HEK293 (cell line): ENCODE measurements around the gene TMEM91.

Experiments used
- CTCF ChIP-seq: fragments of 450-650 bp; formaldehyde crosslinking; IDR thresholded peaks from 2 replicates; pipeline ENCODE4 v1.5.1; 2016; ENCODE audit warnings: missing biosample characterization, missing genetic modification characterization
- KLF10 ChIP-seq: fragments of 450-650 bp; IDR thresholded peaks from 2 replicates; pipeline ENCODE4 v1.5.1; 2018; ENCODE audit warnings: missing biosample characterization, mild to moderate bottlenecking, missing genetic modification characterization
- RBAK ChIP-seq: fragments of 450-650 bp; formaldehyde crosslinking; IDR thresholded peaks from 2 replicates; pipeline ENCODE4 v1.5.1; 2016; ENCODE audit warnings: missing biosample characterization, missing genetic modification characterization
- REPIN1 ChIP-seq: fragments of 450-650 bp; formaldehyde crosslinking; IDR thresholded peaks from 2 replicates; pipeline ENCODE4 v1.5.1; 2017; ENCODE audit warnings: missing biosample characterization, missing genetic modification characterization, low read depth
- REST ChIP-seq: fragments of 450-650 bp; formaldehyde crosslinking; IDR thresholded peaks from 2 replicates; pipeline ENCODE4 v1.5.1; 2016; ENCODE audit warnings: missing biosample characterization, missing genetic modification characterization
- SP2 ChIP-seq: fragments of 450-650 bp; formaldehyde crosslinking; IDR thresholded peaks from 2 replicates; pipeline ENCODE4 v1.5.1; 2016; ENCODE audit warnings: missing biosample characterization, missing genetic modification characterization
- SP3 ChIP-seq: fragments of 450-650 bp; formaldehyde crosslinking; IDR thresholded peaks from 2 replicates; pipeline ENCODE4 v1.5.1; 2016; ENCODE audit warnings: missing biosample characterization, missing genetic modification characterization
- ZNF157 ChIP-seq: fragments of 450-650 bp; formaldehyde crosslinking; IDR thresholded peaks from 2 replicates; pipeline ENCODE4 v1.5.1; 2016; ENCODE audit warnings: missing biosample characterization, missing genetic modification characterization
- ZNF280C ChIP-seq: fragments of 450-650 bp; formaldehyde crosslinking; IDR thresholded peaks from 2 replicates; pipeline ENCODE4 v1.5.1; 2016; ENCODE audit warnings: missing biosample characterization, missing genetic modification characterization
- ZNF394 ChIP-seq: fragments of 450-650 bp; formaldehyde crosslinking; IDR thresholded peaks from 2 replicates; pipeline ENCODE4 v1.5.1; 2016; ENCODE audit warnings: missing biosample characterization, missing genetic modification characterization, mild to moderate bottlenecking, moderate library complexity, borderline replicate concordance
- ZNF529 ChIP-seq: fragments of 450-650 bp; formaldehyde crosslinking; IDR thresholded peaks from 2 replicates; pipeline ENCODE4 v1.5.1; 2017; ENCODE audit warnings: missing genetic modification characterization, missing biosample characterization; ENCODE audit not compliant: insufficient replicate concordance
- ZNF558 ChIP-seq: fragments of 450-650 bp; formaldehyde crosslinking; IDR thresholded peaks from 2 replicates; pipeline ENCODE4 v1.5.1; 2016; ENCODE audit warnings: missing biosample characterization, missing genetic modification characterization
- ZNF830 ChIP-seq: fragments of 450-650 bp; IDR thresholded peaks from 2 replicates; pipeline ENCODE4 v1.5.0; 2018; ENCODE audit warnings: missing biosample characterization, missing genetic modification characterization, low read depth, mild to moderate bottlenecking, moderate library complexity

- TF ChIP-seq KLF10 (tag by site-specific recombination) (no peak), SP3 (tag by site-specific recombination) (no peak), REPIN1 (tag by site-specific recombination) (no peak), CTCF (no peak), REST (tag by site-specific recombination) (no peak), ZNF157 (no peak), ZNF394 (tag by site-specific recombination) (no peak), ZNF280C (tag by site-specific recombination) (no peak), ZNF558 (tag by site-specific recombination) (no peak), ZNF830 (tag by site-specific recombination) (no peak), ZNF529 (no peak), RBAK (tag by site-specific recombination) (no peak), SP2 (tag by site-specific recombination) (no peak)
Measured at GRCh38 chr19:41355035-41355434, 21.3 kb upstream of the TMEM91 start.
